NCI-H82 (cell line): ENCODE results near the gene SLC25A28.
"Not testable (repeated sequence)": the region's sequence is repeated elsewhere in the genome, so short reads cannot be mapped to it uniquely, and the experiment has no call there.

Experiments used
- DNase-seq: peaks from one replicate; lab custom pipeline; 2025; lab: John Stamatoyannopoulos, UW

Gene SLC25A28

DNA sequence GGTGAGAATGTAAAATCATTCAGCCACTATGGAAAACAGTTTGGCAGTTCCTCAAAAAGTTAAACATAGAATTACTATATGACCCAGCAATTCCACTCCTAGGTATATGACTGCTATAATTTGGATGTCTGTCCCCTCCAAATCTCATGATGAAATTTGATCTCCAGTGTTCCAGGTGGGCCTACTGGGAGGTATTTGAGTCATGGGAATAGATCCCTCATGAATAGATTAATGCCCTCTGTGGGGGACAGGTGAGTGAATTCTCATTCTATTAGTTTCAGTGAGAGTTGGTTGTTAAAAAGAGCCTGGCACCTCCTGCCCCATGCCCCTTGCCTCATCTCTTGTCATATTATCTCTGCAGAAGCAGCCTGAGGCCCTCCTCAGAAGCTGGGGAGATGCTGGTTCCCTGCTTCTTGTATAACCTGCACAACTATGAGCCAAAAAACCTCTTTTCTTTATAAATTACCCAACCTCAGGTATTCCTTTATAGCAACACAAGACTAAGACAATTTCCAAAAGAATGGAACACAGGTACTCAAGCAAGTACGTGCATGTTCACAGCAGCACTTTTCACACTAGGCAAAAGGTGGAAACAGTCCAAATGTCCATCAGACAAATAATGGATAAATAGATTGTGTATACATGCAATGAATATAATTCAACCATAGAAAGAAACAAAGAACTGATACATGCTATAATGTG, 8.8 kb upstream of the SLC25A28 start:
- DNase-seq = no peak

GRCh38 chr10:99625124-99625523, 4.9 kb upstream of the SLC25A28 start:
- DNase-seq = not testable (repeated sequence)

DNA sequence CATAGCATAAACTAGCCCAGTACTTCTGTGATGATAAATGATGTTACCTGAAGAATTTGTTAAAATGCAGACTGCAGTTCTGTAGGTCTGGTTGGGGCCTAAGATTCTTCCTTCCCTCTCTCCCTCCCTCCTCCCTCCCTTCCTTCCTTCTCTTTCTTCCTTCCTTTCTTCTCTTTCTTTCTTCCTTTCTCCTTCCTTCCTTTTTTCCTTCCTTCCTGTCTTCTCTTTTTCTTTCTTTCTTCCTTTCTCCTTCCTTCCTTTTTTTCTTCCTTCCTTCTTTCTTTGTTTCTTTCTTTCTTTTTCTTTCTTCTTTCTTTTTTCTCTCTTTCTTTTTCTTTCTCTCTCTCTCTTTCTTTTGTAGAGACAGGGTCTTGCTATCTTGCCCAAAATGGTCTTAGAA, 3.7 kb upstream of the SLC25A28 start:
- DNase-seq = no peak

- no peak for DNase-seq
These were observed 1.4 kb upstream of the SLC25A28 start for GRCh38 chr10:99621454-99622251.

DNA sequence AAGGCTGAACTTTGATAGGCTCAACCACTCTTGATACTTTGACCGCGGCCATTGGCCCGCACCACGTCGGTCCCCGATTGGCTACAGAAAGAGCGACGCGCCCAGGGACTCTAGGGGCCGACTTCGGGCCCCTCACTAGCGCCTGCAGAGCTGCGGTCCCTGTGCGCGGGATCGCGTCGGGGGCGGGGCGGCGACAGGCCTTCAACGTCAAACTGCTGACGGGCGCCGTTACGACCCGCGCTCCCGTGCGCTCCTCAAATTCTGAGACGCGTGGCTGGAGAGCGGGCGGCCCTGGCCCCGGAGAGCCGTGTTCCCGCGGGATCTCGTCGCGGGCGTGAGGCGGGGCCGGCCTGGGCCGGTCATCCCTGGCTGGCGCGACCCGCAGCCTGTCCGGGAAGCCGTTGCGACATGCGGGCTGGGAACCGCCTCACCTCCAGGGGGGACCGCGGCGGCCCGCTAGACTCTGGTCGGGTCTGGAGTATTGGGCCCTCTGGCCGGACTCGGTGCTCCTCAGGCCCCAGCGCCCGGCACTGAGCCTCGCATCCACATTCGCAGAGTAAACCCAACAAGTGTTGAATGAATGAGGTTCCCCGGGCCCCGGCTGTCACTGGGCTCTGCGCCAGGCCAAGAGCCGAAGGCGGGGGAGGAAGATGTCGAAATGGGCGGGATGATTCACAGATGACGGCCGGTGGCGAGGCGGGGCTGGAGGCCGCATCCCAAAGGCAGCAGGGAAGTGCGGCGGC, 643 bp upstream of the SLC25A28 start:
- peak; percentile 83 for DNase-seq

DNA sequence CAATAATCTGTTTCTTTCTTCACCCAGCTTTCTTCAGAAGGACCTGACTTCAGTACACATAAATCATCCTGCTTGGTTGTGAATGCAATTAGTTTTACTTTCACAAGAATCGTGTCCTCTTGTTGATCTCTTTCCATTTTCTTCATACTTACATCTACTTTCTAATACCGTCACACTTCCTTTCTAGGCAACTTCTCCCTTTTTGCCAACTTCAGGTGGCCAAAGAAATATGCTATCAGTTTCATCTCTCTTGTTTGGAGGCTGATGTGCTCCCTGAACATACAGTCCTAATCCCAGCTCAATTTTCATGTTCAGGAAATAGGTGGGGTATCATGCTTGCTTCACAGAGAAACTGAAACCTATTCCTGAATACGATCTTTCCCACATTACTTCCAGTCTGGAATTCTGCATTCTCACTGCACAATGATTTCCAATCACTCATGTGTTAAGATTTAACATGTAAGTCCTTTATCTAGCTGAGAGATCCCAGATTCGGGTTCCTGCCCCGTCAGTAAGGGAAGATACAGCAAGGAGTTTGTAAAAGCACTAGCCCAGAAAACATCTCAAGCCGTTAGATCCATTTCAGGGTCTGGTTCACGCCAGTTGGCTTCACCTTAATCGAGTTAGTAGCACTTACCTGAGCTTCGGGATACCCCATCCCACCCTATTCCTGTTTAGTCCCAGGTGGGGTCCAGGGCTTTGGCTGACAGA, 994 bp downstream of the SLC25A28 start:
- DNase-seq = peak; percentile 38

DNA sequence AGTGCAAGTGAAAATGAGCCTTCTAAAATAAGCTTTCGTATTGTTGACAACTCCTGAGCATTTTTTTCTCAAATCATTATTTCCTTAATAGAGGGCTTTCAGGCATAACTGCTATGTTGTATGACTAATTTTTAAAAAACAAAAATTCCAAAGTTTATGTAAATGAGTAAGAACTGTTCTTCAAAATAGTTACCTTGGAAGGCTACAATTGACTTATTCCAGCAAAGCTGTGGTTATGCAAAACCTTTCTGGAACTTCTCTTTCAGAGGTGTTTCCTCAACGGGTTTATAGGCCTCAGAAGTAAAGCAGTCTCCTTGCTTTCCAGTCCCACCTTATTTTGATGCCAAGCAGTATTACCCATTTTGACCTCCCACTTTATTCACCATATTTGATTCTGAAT, 2.5 kb downstream of the SLC25A28 start:
- no peak for DNase-seq

DNA sequence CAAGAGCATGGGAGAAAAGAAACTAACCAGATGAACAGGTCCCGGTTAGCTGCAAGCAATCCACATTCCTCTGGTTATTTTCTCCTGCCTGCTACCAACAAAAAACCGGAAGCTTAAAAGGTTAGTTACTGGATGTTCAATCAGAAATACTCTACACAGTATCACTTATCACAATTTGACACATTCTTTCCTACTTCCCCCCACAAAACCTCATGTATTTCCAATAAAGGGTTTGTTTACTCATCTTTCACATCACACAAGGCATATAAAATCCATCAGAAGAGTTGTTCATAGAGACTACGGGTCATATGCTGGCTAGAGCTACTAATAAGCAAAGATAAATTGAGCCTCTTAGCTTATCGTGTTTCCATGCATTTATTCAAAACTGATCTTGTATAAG, 4.8 kb downstream of the SLC25A28 start:
- no peak for DNase-seq

- DNase-seq = peak; percentile 84
These were observed 7.9 kb downstream of the SLC25A28 start for GRCh38 chr10:99612167-99612831.

DNA sequence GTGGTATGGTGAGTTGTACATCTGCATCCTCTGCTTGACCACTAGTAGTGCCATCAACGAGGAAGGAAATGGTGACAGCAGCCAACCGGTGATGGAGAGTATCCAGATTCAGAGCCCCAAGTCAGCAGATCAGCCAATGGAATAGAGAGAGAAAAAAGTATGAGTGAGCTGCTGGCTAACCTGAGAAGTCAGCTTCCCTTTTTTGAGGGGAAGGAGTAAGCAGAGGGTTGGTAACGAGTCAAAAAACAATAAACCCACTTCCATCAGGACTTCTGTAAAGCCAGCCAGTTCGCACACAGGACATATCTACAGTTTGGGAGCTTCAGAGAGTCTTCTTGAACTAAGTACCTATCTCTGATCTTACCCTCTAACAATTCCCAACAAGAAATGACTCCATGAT, 8.9 kb downstream of the SLC25A28 start:
- DNase-seq = no peak

- no peak for DNase-seq
These were observed 10.0 kb downstream of the SLC25A28 start for GRCh38 chr10:99610221-99610620.

DNA sequence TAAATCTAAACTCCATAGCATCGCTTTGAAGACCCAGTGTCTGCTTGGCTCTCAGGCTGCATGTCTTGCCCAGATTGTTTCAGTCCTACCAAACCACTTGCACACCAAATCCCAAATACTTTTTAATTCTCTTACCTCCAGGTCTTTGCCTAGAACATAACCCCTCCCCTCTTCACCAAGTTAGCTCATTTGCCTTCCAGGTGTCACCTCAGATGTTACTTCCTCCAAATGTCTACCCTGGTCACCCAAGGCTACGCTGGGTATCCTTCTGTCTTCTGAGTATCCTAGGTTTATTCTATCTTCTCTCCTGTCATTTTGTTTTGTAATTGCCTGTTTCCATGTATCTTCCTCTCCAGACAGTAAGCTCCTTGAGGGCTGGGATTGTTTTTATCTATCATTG, 11.1 kb downstream of the SLC25A28 start:
- peak; percentile 47 for DNase-seq

DNA sequence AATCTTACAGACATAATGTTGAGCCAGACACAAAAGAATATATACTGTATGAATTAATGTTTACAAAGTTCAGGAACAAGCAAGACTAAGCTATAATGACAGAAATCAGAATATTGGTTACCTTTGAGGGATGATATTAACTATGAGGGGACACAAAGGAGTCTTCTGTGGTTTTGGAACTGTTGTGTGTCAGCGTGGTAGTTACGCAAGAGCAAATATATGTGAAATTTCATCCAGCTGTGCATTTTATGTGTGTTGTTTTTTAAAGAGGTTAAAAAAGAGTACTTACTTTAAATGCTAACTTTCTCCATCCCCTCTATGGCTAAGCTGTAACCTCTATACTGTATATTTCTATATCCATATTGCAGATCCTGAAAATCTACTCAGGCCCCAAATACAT, 14.9 kb downstream of the SLC25A28 start:
- DNase-seq = no peak

DNA sequence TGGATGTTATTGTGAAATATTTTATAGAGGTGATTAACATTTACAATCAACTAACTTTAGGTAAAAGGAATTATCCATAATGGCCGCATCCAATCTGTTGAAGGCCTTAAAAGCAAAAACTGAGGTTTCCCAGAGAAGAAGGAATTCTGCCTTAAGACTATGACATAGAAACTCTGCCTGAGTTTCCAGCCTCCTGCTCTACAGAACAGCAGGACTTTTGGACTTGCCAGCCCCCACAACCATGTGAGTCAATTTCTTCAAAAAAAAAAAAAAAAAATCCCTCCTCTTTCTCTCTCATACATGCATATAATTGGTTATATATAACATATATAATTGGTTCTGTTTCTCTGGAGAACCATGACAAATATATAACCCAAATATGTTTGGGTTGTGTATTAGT, 15.4 kb downstream of the SLC25A28 start:
- DNase-seq = no peak

DNA sequence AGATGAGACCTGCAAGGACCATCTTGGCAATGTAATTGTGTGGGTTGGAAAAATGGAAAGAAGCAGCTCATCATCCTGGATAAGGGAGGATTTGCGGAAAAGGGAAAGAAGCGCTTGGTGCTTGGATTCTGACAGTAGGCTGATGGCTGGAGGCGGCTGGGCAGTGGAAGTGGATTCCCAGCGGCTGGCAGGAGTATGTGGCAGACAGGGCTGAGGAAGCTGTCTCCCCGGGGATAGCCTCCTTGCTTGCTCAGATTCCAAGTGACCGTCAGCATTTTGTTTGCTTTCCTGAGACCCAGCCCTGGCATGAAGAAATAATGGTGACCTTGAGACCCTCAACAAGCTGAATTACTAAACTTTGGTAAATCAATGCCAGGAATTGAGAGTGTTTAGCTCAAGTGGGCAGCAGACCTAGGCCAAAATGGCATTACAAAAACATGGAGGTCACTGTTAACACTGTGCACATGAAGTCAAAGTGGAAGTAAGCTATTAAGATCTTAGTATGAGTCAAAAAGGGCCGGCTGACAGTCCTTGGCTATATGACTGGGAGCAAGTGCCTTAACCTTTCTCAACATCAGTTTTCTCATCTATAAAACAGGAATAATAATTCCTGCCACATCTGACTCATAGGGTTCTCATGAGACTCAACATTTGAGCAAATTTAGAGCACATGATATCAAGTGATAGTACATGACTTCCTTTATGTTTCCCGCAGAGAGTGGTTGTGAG, 21.3 kb downstream of the SLC25A28 start:
- DNase-seq = no peak

GRCh38 chr10:99598011-99598410, 22.2 kb downstream of the SLC25A28 start:
- no peak for DNase-seq

DNA sequence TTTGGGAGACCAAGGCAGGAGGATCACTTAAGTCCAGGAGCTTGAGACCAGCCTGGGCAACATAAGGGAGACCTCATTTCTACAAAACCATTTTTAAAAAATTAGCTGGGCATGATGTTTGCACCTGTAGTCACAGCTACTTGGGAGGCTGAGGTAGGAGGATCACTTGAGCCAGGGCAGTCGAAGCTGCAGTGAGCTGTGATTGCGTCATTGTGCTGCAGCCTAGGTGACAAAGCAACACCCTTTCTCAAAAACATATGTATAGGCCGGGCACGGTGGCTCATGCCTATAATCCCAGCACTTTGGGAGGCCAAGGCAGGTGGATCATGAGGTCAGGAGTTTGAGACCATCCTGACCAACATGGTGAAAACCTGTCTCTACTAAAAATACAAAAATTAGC, 23.5 kb downstream of the SLC25A28 start:
- not testable (repeated sequence) for DNase-seq

- DNase-seq = no peak
These were observed 24.3 kb downstream of the SLC25A28 start for GRCh38 chr10:99595770-99596465.

DNA sequence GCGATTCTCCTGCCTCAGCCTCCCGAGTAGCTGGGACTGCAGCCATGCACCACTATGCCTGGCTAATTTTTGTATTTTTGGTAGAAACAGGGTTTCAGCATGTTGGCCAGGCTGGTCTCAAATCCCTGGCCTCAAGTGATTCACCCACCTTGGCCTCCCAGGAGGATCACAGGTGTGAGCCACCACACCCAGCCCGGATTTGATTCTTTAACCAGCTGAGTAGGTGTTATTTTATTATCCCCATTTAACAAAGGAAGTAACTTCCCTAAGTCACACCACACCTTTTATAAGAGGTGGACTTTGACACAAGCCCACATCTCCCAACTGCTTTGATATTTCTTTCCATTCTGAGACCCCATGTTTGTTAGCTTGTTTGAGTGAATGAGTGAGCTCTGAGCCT, 25.0 kb downstream of the SLC25A28 start:
- DNase-seq = no peak

DNA sequence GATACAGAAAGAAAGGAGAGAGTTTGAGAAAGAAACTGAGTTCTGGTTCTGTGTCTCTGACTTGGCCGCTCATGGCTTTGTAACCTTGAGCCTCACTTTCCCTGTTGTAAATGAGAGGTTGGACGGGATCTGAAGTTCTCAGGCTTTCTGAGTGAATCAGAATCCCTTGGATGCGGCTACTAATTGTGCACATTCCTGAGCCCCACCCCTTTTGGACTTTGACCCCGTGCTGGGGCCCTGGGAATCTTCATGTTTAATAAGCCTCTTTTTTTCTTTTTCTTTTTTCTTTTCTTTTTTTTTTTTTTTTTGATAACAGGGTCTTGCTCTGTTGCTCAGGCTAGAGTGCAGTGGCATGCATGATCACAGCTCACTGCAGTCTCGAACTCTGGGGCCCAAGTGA, 26.9 kb downstream of the SLC25A28 start:
- no peak for DNase-seq
